Gastroesophageal sphincter (tissue), 3 donors: ENCODE results near the gene MOB3B.

Experiments used
- EP300 ChIP-seq: sonication (generic); formaldehyde crosslinking; IDR thresholded peaks from one replicate; pipeline ENCODE4 v1.6.1; 2017; ENCODE audit warnings: antibody characterized with exemption, mild to moderate bottlenecking
- POLR2A ChIP-seq, 2 donors: fragments of 450-650 bp; IDR thresholded peaks; one replicate each; pipeline ENCODE4 v1.6.1; 2017; ENCODE audit warnings: antibody characterized with exemption in 2 of 2, mild to moderate bottlenecking in 2 of 2, moderate library complexity in 1 of 2
- POLR2AphosphoS5 ChIP-seq: sonication (generic); formaldehyde crosslinking; IDR thresholded peaks from one replicate; pipeline ENCODE4 v1.6.1; 2017; ENCODE audit warnings: antibody characterized with exemption
- TF ChIP-seq, protein P1 (sequence below), 4 experiments: fragments of 200-600 bp in 2 of 4; fragments of 450-650 bp in 2 of 4; sonication (generic) in 1 of 4; IDR thresholded peaks; one replicate each; pipeline ENCODE4 v1.5.1; 2017 to 2019; ENCODE audit warnings: antibody characterized with exemption in 4 of 4, mild to moderate bottlenecking in 2 of 4, moderate library complexity in 2 of 4

DNA sequence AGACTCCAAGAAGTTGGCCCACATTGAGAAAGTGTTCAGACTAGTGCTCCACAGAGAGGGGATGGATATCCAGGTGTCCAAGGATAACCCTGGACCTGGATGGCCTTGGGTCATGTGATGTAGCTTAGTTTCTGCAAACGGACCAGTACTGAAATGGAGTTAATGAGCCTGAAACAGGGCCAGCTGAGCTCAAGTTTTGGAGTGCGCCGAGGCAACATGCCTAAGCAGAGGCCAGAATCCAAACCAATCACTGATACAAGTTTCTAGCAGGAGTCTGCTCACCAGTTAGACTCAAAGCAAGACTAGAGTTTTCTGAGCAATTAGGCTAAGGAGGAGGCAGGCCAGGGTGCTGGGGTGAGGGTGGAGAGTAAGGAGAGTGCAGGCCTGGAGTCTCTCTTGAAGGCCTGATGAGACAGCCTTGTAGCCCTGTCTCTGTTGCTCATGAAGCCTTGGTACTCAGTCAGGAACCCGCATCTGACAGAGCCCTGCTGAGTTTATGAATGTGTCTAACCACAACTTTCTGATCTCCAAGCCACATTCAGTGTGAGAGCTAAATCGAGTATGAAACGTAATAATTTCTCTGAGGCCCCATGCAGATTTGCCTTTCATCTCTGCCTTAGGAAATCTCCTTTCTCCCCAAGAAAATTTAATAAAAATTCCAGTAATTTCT is 163.8 kb downstream of the MOB3B start:
- TF ChIP-seq POLR2A (IDR thresholded peaks at IDR 0.05) (no peak), EP300 (no peak), POLR2AphosphoS5 (no peak)
- TF ChIP-seq, protein P1, sequence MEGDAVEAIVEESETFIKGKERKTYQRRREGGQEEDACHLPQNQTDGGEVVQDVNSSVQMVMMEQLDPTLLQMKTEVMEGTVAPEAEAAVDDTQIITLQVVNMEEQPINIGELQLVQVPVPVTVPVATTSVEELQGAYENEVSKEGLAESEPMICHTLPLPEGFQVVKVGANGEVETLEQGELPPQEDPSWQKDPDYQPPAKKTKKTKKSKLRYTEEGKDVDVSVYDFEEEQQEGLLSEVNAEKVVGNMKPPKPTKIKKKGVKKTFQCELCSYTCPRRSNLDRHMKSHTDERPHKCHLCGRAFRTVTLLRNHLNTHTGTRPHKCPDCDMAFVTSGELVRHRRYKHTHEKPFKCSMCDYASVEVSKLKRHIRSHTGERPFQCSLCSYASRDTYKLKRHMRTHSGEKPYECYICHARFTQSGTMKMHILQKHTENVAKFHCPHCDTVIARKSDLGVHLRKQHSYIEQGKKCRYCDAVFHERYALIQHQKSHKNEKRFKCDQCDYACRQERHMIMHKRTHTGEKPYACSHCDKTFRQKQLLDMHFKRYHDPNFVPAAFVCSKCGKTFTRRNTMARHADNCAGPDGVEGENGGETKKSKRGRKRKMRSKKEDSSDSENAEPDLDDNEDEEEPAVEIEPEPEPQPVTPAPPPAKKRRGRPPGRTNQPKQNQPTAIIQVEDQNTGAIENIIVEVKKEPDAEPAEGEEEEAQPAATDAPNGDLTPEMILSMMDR (IDR thresholded peaks at IDR 0.05), result no peak
